CD4-positive, alpha-beta T cell treated with Interleukin-15 for 4 hours (primary cell): ENCODE results near the gene CFAP157.

Experiments
- DNase-seq: peaks from one replicate; pipeline ENCODE4 v3.0.0-alpha.2; 2020; ENCODE audit warnings: low spot score

Gene CFAP157

GRCh38 chr9:127706836-127707241 lies at the start of gene CFAP157:
CFAP157 (plus strand) TSS chr9:127706988; CDS start chr9:127707032, 44 bp downstream.
- DNase-seq: no peak

GRCh38 chr9:127658428-127658827 lies 48.4 kb upstream of the CFAP157 start:
- no peak for DNase-seq

GRCh38 chr9:127660886-127661741 lies 45.7 kb upstream of the CFAP157 start:
- no peak for DNase-seq

- no peak for DNase-seq
Observed at GRCh38 chr9:127662617-127663016, 44.2 kb upstream of the CFAP157 start.

GRCh38 chr9:127664324-127664677 lies 42.5 kb upstream of the CFAP157 start:
- DNase-seq: no peak

GRCh38 chr9:127664678-127665507 lies 41.9 kb upstream of the CFAP157 start:
- no peak for DNase-seq

- no peak for DNase-seq
Observed at GRCh38 chr9:127667127-127667844, 39.5 kb upstream of the CFAP157 start.

- DNase-seq: no peak
Observed at GRCh38 chr9:127667906-127668305, 38.9 kb upstream of the CFAP157 start.

GRCh38 chr9:127673234-127673633 lies 33.6 kb upstream of the CFAP157 start:
- no peak for DNase-seq

GRCh38 chr9:127676638-127677037 lies 30.1 kb upstream of the CFAP157 start:
- DNase-seq: no peak

- DNase-seq: no peak
Observed at GRCh38 chr9:127679506-127679905, 27.3 kb upstream of the CFAP157 start.

GRCh38 chr9:127680226-127680625 lies 26.6 kb upstream of the CFAP157 start:
- DNase-seq: no peak

GRCh38 chr9:127680846-127681245 lies 25.9 kb upstream of the CFAP157 start:
- no peak for DNase-seq

- DNase-seq: no peak
Observed at GRCh38 chr9:127682351-127683136, 24.2 kb upstream of the CFAP157 start.

GRCh38 chr9:127683723-127684122 lies 23.1 kb upstream of the CFAP157 start:
- DNase-seq: no peak

- no peak for DNase-seq
Observed at GRCh38 chr9:127684576-127684975, 22.2 kb upstream of the CFAP157 start.

GRCh38 chr9:127686461-127687393 lies 20.1 kb upstream of the CFAP157 start:
- DNase-seq: no peak

GRCh38 chr9:127689329-127690000 lies 17.3 kb upstream of the CFAP157 start:
- no peak for DNase-seq

GRCh38 chr9:127690735-127691134 lies 16.1 kb upstream of the CFAP157 start:
- no peak for DNase-seq

GRCh38 chr9:127692071-127692470 lies 14.7 kb upstream of the CFAP157 start:
- no peak for DNase-seq
